GM19463 (cell line): ENCODE measurements around the gene SHPK.

ENCODE experiments used
- ATAC-seq: cut with Tn5 transposase; IDR thresholded peaks from one replicate; pipeline ENCODE4 v1.9.1; 2021; ENCODE audit warnings: mild to moderate bottlenecking, moderate library complexity; ENCODE audit not compliant: unreplicated experiment

SHPK gene

DNA sequence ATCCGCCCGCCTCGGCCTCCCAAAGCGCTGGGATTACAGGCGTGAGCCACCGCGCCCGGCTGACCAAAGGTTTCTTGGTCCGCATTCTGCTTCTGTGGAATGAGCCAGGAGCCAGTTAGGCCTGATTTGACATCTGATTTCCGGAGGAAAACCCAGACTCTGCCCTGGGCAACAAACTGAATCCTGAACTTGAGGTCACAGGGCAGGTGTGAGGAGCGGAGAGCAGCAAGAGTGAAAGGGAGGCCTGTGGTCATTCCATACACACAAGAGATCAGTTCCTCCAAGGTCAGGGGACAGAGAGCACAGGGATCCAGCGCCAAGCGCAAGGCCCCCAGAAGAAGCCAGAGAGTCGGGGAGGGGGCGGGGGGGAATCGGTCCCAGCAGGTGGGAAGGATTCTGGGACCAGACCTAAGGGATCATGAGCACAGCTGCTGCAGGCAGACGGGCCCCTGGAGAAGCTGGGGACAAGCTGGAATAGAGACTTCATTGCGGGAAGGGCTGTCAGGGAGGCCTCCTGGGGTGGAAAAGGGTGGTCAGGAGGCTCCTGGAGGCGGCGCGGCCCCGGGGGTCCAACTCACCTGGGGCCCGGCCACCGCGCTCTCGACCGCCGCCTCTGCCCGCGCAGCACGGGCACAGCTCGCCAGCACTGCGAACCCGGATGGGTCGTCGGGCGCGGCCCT lies 436 bp downstream of the SHPK start:
- no peak for ATAC-seq

DNA sequence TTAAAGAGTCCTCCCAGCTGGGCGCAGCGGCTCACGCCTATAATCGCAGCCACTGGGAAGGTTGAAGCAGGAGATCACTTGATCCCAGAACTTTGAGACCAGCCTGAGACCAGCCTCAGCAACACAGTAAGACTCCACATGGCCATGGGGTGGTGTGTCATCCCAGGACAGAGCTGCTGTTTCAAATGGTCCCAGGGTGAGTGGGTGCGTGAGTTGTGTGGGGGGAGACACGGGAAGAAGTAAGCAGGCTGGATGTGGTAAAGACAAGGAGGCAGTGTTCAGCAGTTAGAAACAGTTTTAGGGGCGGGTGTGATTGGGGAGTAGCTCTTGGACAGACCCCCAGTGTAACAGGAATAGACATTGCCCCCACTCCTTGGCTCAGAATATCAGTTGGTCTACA lies 3.8 kb downstream of the SHPK start:
- no peak for ATAC-seq

DNA sequence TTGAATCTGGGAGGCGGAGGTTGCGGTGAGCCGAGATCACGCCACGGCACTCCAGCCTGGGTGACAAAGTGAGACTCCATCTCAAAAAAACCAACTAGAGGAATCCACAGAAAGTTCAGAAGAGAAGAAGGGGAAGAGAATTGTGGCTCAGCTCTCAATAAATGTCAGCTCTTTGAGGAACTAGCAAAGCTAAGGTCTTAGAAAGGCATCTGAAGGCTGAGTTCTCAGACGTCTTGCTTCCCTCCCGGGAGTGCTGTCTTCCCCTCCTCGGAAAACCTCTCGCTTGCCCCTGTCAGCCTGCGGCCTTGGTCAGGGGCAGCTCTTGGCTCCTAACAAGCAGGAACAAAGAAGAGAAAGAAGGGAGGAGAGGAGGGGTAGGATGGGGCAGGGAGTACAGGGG lies 5.3 kb downstream of the SHPK start:
- no peak for ATAC-seq

DNA sequence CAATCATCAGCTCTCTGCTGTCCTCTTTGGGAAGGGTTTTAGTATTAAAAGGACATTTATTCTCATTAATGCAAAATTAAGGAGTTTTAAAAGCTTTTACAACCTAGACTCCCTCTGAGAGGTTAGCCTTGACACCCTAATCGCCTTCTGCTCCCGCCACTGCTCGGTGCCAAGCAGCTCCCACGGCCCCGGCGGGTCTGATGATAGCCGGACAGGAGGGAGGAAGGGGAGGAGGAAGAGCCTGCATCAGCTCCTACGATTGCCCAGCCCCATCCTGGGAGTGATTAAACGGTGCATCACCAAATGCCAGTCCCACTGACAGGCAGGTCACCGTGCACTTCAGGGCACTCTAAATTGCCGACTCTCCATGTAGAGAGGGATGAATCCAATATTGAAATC lies 8.3 kb downstream of the SHPK start:
- no peak for ATAC-seq

DNA sequence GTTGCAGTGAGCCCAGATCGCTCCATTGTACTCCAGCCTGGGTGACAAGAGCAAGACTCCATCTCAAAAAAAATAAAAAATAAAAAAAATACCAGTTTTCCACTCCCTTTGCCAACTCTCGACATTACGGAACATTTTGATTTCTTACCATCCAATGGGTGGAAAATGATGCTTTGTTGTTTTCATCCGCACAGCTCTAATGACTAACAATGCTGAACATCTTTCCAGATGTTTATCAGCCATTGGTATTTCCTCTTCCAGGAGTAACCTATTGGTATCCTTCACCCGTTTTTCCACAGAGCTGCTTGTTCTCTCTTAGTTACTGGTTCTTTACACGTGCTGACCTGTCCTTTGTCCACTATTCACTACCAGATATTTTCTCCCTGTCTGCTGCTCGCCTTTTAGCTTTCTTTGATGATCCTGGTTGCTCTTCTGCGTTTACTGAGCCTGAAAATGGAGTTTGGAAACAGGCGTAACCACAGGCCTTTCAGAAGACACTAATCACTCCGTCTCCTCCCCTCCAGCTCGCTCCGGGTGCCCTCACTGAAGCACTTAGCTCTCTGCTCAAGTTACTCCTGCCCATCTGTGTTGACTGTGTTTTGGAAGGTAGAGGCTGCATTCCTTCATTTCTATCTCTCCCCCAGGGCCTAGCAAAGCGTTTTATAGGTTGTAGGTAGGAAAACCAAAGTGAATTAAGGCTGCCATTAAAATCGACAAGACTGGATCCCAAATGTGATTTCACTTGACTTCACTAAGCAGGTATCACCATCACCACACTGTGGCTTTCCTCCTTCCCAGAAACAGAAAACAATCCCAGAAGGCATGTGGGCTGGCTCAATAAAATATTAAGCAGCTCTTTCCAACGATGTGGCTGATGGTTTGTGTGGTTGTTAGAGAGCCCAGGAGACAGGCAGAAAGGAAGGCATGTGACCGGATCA lies 8.9 kb downstream of the SHPK start:
- ATAC-seq = no peak

DNA sequence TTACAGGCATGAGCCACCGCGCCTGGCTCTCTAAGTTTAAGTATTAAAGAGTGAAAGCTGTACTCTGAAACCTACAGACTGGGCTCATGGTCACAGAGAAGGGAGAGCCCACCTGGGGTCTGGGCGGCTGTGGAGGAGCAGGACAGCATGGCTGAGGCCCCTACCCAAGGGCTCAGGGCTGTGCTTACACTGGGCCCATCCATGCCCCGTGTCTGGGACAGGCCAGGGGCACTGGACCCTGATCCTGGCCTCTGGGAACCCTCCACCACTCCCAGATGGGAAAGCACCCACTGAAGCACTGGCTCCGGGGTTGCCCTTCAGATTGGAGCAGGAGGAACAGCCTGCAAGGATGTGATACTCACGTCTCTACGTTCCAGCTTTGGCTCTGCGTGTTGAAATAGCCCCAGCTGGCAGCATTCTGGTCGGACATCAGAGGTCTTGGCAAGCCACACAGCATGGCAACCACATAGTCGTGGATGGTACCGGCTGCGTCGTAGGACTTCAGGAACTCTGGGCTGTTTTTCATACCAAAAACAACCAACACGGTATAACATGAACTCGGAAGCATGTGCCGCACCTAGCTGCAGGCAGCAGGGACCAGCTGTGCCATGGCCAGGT lies 13.0 kb downstream of the SHPK start:
- ATAC-seq = no peak

DNA sequence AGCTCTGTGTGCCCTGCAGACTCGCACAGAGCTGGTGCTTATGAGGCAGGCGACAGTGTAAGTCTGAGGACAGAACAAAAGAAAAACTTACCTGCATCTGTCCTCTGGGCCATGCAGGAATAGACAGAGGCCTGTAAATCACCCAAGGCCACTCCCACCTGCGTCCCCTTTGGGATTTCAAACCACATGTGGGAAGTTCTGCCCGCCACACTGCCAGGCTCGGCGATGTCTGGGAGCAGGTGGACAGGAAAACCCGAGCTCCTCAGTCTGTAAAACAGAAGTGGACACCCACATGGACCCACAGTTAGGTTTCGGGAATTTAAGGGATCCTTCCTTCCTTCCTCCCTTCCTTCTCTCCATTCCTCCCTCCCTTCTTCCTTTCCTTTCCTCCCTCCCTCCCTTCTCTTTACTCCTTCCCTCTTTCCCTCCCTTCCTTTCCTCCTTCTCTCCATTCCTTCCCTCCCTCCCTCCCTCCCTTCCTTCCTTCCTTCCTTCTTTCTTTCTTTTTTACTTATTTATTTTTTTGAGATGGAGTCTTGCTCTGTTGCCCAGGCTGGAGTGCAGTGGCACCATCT lies 14.8 kb downstream of the SHPK start:
- no peak for ATAC-seq

DNA sequence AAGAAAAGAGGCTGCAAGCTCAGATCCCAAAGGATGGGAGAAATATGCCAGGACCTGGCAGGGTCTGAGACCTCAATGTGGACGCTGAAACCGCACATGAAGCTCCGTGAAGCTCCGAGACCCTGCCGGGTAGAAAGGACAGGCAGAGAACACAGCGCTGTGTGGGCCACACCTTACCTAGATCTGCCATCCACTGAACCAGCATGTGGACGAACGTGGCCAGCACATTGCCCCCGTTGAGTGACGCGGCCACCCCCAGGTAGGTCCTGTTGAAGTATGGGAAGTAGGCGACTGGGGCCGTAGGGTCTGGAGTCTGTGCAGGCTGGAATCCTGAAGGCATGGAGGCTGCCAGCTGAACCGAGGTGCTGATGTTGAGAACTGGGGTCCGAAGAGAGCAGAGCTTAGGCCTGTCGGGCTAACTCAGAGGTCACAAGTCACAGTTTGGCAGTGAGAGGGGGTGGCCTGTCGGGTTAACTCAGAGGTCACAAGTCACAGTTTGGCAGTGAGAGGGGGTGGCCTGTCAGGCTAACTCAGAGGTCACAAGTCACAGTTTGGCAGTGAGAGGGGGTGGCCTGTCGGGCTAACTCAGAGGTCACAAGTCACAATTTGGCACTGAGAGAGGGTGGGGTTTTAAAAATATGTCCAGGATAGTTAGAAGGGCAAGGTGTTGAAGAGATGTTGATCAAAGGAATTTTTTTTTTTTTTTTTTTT lies 20.7 kb downstream of the SHPK start:
- ATAC-seq = no peak

DNA sequence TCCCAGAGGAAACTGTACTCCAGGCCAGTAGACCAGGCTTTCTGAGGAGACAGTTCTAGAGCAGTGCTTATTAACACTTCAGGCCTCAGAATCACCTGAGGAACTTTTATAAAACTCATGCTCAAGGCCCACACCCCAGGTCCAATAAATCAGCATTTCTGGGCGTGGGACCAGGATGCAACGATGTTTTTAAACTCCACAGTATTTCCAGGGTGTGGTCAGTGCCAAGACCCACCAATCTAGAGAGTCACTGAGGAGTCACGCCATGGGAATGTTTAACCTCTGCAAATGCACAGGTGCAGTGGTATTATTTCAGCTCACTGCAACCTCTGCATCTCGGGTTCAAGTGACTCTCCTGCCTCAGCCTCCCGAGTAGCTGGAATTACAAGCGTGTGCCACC lies 22.9 kb downstream of the SHPK start:
- no peak for ATAC-seq

DNA sequence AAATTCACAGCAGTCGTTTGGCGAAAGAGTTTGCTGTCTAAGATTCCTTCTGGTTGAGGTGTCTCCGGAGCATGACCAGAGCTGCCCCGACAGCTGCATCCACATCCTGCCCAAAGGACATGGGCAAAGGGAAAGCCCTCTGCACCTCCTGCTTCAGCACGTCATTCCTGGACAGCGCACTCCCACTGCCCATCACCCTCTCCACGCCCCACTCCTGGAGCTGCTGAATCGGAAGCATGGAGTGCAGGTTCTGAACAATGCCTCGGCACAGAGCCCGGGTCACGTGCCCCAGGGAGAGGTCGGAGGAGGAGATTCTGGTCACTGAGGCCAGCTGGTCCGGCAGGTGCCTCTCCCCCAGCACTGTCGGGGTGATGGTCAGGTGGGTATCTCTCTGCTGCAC lies 25.5 kb downstream of the SHPK start:
- no peak for ATAC-seq

DNA sequence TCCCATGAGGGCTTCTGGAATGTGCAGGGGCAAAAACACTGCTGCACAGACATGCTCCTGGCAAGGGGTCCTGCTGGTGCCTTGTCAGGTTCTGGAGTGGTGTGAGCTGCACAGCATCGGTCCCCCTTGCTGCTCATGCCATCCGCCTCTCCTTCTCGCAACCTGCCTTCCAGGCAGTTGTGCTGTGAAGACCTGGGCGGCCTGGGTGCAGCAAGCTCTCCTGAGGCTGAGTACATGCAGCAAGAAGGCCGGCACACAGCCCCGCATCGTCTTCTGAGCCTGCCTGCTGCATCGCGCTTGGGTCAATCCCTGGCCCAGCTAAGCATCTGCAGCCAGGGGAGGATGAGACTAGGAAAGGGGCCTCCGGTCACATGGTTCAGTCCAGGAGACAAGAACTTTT lies 26.4 kb downstream of the SHPK start:
- no peak for ATAC-seq

DNA sequence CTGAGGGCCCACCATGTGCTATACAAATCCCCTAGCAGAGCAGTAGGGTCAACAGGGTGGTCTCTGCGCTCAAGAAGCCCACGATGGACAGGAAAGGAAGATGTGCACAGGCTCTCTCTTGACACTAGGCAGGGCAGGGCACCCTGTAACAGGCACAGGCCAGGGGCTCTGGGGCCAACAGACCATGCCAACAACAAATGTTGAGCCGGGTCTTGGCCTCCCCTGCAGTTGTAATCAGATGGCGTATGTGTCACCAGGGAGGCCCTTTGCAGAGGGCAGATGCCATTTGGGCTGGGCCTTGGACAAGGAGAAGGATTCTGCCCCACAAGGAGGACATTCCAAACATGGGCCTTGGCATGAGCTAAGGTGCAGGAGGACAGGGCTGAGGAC lies 32.2 kb downstream of the SHPK start:
- no peak for ATAC-seq

DNA sequence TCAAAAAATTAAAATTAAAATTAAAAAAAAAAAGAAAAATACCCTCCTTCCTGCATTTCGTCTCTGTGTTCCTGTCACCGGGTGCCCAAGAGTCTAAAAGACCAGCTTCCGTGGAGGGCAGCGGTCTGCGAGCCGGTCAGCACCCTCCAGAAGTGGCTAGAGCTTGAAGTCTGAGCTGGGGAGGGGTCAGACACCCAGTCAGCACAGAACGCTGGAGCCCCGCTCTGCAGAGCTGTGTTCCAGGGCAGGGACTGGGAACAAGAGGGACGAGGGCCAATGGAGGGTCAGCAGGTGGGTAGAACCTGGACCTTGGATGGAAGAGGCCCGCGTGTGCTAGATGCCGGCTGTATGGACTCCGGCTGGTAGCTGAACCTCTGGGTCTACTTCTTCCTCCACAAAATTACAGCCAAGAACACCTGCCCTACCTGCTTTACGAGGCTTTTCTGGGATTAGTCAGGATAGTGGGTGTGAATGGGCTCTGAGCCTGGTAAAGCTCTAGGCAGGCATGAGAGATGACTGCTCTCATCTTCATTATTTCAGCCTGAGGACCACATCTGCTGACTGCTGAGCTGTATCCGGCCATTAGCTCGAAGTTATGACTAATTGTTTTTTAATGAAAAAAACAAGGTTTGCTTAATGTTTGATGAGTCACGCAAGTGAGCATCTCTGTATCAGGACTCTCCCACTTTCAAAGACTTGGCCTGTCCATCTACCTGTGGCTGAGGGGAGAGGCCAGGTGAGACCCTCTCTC lies 32.8 kb downstream of the SHPK start:
- ATAC-seq = no peak

DNA sequence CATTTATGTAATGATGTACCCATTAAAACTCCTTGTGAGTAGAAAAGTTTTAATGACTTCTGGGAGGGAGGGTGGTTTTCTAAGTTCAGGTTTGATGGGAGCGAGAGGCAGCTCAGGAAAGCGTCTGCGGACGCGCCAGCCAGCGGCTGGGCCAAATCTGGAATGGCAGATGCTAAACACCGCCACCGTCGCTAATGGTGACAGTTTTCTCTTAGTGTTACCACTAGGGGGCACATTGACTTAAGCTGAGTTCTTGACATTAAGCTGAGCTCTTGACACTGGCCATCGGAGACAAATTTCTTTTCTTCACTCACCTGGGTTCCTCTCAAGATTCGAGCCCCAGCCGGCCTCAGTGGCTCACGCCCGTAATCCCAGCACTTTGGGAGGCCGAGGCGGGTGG lies 33.6 kb downstream of the SHPK start:
- ATAC-seq = no peak

DNA sequence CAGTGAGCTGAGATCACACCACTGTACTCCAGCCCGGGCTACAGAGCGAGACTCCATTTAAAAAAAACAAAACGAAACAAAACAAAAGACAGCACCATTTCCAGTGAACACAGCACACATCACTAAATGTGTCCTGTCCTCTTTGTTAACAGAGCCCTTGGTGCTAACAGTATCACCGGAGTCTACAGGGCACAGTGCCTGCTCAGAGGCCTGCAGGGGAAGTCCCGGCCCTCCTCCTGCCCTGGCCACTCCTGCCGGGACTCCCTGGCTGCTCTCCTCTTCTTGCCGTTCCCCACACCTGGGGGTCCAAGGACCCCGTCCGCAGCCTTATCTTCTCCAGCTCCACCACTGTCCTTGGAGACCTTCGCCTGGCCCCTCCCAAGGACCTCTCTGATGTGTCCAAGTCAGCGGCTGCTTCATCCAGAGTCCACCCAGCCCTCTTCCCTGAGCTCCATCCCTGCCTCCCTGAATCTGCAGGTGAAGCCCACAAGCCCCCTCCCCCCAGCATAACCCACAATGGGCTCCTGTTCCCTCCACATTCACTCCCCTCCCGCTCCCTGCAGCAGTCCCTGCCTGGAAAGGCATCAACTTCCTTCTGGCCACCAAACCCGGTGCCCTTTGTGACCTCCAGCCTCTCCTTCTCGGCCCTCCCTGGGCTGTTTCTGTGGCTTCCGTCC lies 35.4 kb downstream of the SHPK start:
- ATAC-seq = no peak

DNA sequence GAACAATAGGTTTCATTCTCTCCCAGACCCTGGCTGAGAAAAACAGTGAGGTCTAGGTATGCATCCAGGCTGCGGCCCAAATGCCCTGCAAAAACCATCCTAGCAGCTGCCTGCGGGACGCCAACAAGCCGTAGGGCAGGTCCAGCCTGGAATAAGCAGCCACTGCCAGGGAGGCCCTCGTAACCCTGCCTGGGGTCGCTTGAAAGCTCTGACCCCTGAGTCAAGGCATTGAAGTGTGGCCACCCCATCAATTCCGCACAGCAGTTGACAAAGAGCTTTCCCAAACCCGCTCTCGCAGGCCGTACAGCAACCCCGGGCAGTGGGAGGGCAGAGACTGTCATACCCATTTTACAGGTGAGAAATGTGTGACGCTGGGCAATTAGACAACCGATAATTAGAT lies 38.0 kb downstream of the SHPK start:
- no peak for ATAC-seq

DNA sequence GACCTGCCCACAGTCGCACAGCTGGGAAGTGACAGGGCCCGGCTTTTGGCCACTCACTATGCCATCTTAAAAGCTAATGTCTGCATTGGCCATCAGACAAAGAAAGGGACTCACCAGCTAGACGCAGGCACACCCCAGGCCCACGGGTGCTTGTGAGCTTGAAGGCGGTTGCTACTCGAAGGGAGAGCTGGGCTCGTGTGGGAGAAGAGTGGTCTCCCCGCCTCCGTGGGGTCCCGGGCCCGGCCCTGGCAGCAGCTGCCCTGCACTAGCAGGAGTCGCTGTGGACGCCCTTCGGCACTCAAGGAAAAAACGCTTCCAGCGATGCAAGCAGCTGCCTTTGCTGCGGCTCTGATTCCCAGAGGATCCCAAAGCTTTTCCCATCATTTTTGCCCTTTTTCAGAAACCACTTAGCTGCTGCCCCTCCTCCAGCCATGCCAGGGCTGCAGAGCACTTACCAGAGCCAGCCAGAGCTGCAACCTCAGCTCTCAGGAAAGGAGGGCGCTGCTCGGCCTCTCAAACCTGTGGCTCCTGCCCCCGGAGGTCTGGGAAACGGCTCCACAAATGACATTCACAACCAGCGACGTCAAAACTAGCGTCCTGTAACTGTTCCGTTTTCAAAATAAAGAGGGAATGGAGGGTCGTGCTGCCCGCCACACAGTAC lies 39.1 kb downstream of the SHPK start:
- ATAC-seq = no peak

DNA sequence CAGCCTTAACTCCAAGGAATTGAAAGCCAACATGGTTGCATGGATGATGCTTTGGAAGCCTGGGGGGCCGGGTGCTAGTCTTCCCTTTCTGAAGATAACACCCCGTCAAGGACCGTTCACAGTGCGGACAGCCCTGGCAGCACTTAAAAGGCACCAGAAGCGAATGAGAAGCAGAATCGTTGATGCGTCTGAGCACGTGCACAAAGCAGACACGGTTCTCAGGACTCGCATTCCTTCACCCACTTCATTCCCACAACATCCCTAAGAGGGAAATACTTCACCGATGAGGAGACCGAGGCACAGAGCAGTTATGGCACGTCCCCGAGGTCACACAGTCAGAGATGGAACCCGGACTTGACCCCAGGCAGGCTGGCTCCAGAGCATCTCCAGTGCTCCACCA lies 41.1 kb downstream of the SHPK start:
- ATAC-seq = no peak
